Sigmoid colon (tissue), 7 donors: ENCODE data around the gene SELE. TPM values are rescaled to one million over a fixed set of nuclear protein-coding genes. Genes with fewer than 3 reads are reported as not detected.

Experiments used
- DNase-seq: peaks from one replicate; pipeline ENCODE4 v3.0.0-alpha.2; 2019
- H3K27ac ChIP-seq, 4 donors: fragments of 200-600 bp; sonication (generic); one replicate each; pipeline ENCODE4 v1.5.1; 2016 to 2019; ENCODE audit warnings: mild to moderate bottlenecking in 1 of 4
- H3K27me3 ChIP-seq, 3 donors: fragments of 200-600 bp; sonication (generic); one replicate each; pipeline ENCODE4 v1.5.1; 2019; ENCODE audit warnings: mild to moderate bottlenecking in 1 of 3
- H3K36me3 ChIP-seq, 4 donors: fragments of 200-600 bp; sonication (generic); one replicate each; pipeline ENCODE4 v1.5.1; 2016 to 2019
- H3K4me1 ChIP-seq, 4 donors: fragments of 200-600 bp; sonication (generic); one replicate each; pipeline ENCODE4 v1.5.1; 2017 to 2019
- H3K4me3 ChIP-seq, 4 donors: fragments of 200-600 bp; sonication (generic); one replicate each; pipeline ENCODE4 v1.5.1; 2017 to 2019; ENCODE audit warnings: mild to moderate bottlenecking in 2 of 4, moderate library complexity in 1 of 4
- H3K9me3 ChIP-seq, 4 donors: fragments of 200-600 bp in 3 of 4; sonication (generic) in 3 of 4; one replicate each; pipeline versions ENCODE4 v1.5.1 to v1.6.1; 2013 to 2019
- EP300 ChIP-seq, 4 donors: sonication (generic); formaldehyde crosslinking; IDR thresholded peaks; one replicate each; pipeline ENCODE4 v1.6.1; 2017; ENCODE audit warnings: antibody characterized with exemption in 4 of 4
- POLR2A ChIP-seq, 2 donors: fragments of 450-650 bp; IDR thresholded peaks; one replicate each; pipeline ENCODE4 v1.6.1; 2016; ENCODE audit warnings: antibody characterized with exemption in 2 of 2, mild to moderate bottlenecking in 2 of 2, moderate library complexity in 2 of 2
- POLR2AphosphoS5 ChIP-seq, 4 donors: sonication (generic); formaldehyde crosslinking; IDR thresholded peaks; one replicate each; pipeline ENCODE4 v1.6.1; 2017; ENCODE audit warnings: antibody characterized with exemption in 4 of 4
- WGBS, 2 donors: extraction: QIAGEN DNeasy Blood & Tissue Kit; methylation state at CpG; one replicate each; pipeline ENCODE4 v1.1.7; 2013; 5-methylcytosine and 5-hydroxymethylcytosine counted together
- intact Hi-C: fragments of 100-400 bp; cut with DNase I; formaldehyde crosslinking; loops from one replicate; pipeline ENCODE4 v1.15.1; 2023
- polyA plus RNA-seq, 3 donors: library from polyadenylated mRNA; stranded (reverse); fragments of 200-250 nt; gene quantifications; one replicate each; pipeline ENCODE4 v1.2.3, GENCODE V29; 2013
- total RNA-seq, 4 donors: library from RNA; depleted of rRNA; stranded (reverse); fragments of >200 nt; gene quantifications; one replicate each; pipeline ENCODE4 v1.1.0, GENCODE V29; 2016
- TF ChIP-seq, protein P1 (sequence below), 4 experiments: fragments of 450-650 bp in 3 of 4; fragments of 200-600 bp in 1 of 4; IDR thresholded peaks; one replicate each; pipeline ENCODE4 v1.5.1; 2016 to 2019; ENCODE audit warnings: antibody characterized with exemption in 4 of 4, mild to moderate bottlenecking in 3 of 4, moderate library complexity in 2 of 4
- donor health status: healthy with polysubstance abuse.
- donor health status: Bipolar disorder and iron deficiency.
- donor health status: healthy.

SELE gene, protein sequence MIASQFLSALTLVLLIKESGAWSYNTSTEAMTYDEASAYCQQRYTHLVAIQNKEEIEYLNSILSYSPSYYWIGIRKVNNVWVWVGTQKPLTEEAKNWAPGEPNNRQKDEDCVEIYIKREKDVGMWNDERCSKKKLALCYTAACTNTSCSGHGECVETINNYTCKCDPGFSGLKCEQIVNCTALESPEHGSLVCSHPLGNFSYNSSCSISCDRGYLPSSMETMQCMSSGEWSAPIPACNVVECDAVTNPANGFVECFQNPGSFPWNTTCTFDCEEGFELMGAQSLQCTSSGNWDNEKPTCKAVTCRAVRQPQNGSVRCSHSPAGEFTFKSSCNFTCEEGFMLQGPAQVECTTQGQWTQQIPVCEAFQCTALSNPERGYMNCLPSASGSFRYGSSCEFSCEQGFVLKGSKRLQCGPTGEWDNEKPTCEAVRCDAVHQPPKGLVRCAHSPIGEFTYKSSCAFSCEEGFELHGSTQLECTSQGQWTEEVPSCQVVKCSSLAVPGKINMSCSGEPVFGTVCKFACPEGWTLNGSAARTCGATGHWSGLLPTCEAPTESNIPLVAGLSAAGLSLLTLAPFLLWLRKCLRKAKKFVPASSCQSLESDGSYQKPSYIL
- total RNA-seq (10 to 100 TPM in 1 of 4 donors, not detected in 3; 20.1 TPM), polyA plus RNA-seq (1 to 10 TPM in 1 of 3 donors, under 1 TPM in 1, not detected in 1; under 0.01 to 1.2 TPM)

DNA sequence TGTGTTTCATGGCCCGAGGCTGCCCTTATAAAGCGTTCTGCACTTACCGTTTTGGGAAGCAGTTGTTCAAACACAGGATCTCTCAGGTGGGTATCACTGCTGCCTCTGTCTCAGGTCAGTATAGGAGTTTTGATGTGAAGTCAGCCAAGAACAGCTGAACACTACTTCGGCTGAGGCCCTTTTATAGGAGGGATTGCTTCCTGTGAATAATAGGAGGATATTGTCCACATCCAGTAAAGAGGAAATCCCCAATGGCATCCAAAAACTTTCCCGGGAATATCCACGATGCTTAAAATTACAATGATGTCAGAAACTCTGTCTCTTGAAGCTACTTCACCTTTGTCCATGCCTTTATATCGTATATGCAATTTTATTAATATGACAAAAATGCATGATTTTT lies at the start of gene SELE:
TSS of gene SELE (minus strand) at position 156 of the 400 bp plus-strand sequence. CDS start 467 bp downstream, outside the sequence.
- DNase-seq, result no peak
- H3K4me1 ChIP-seq, result no peaks in the 10 kb centered on the region
- no peak within 1 kb of the TSS for H3K4me3 ChIP-seq
- intact Hi-C loops, result no loop called here
- TF ChIP-seq POLR2A (IDR thresholded peaks at IDR 0.05) (no peak), EP300 (IDR thresholded peaks at IDR 0.05) (no peak), POLR2AphosphoS5 (IDR thresholded peaks at IDR 0.05) (no peak)
- TF ChIP-seq, protein P1, sequence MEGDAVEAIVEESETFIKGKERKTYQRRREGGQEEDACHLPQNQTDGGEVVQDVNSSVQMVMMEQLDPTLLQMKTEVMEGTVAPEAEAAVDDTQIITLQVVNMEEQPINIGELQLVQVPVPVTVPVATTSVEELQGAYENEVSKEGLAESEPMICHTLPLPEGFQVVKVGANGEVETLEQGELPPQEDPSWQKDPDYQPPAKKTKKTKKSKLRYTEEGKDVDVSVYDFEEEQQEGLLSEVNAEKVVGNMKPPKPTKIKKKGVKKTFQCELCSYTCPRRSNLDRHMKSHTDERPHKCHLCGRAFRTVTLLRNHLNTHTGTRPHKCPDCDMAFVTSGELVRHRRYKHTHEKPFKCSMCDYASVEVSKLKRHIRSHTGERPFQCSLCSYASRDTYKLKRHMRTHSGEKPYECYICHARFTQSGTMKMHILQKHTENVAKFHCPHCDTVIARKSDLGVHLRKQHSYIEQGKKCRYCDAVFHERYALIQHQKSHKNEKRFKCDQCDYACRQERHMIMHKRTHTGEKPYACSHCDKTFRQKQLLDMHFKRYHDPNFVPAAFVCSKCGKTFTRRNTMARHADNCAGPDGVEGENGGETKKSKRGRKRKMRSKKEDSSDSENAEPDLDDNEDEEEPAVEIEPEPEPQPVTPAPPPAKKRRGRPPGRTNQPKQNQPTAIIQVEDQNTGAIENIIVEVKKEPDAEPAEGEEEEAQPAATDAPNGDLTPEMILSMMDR (IDR thresholded peaks at IDR 0.05), result no peak
- no peak within 1 kb of the TSS for H3K27ac ChIP-seq
- H3K9me3 ChIP-seq, result no peaks in the 10 kb centered on the region
- 82 to 88% methylated on average over 7 of the region's 7 CpGs for WGBS, 2 donors
- H3K36me3 ChIP-seq, result no peaks in the 10 kb centered on the region
- peaks cover 0 to 5% (median 0%) of the 10 kb centered on the region in 3 donors for H3K27me3 ChIP-seq

DNA sequence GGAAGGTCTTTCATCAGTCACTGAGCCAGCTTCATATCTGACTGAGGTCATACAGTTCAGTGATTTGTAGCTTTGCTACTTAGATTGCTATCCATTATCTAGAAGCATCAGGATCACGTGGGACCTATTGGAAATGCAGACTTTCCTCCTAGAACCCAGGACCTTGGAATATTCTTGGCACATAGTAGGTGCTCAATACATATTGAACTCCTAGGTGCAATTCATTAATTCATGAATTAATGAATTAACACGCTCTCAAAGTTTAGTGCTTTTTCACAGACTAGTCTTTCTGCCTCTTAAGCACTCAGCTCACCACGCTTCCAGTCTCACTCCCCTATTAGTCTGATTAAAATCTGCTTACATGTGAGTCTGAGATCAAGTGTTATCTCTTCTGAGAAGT lies 48.7 kb upstream of the SELE start:
- 89% methylated on average over 3 of the region's 3 CpGs for WGBS, 2 donors
- no peak for DNase-seq
- Histone ChIP-seq H3K9me3 (no peaks in the 10 kb centered on the region), H3K36me3 (no peaks in the 10 kb centered on the region), H3K4me1 (no peaks in the 10 kb centered on the region), H3K27ac (no peak overlapping the region), H3K4me3 (no peak overlapping the region), H3K27me3 (no peaks in the 10 kb centered on the region)
- intact Hi-C loops, result no loop called here
- TF ChIP-seq, protein P1 (IDR thresholded peaks at IDR 0.05), result no peak
- no peak for TF ChIP-seq POLR2A (IDR thresholded peaks at IDR 0.05)
- no peak for TF ChIP-seq EP300 (IDR thresholded peaks at IDR 0.05)
- TF ChIP-seq POLR2AphosphoS5 (IDR thresholded peaks at IDR 0.05), result no peak

DNA sequence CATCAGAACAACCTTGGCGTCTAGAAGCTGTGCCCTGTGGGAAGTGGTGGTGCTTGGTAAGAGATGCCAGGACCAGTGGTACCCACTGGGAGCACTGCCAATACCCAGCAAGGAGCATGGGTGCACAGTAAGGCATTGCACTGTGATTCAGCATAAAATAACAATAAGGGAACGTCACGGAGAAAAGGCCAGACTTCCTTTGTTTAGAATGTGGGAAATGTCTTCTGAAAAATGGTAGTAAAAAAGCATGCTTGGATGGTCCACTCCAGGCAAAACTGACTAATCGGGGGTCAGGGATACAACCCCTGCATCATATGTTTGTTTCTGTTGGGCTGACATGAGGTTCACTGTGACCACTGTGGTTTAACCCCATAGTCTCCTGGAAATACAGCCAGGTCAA lies 46.1 kb upstream of the SELE start:
- intact Hi-C loops, result no loop called here
- Histone ChIP-seq H3K36me3 (no peaks in the 10 kb centered on the region), H3K27me3 (no peaks in the 10 kb centered on the region), H3K27ac (no peak overlapping the region), H3K4me3 (no peak overlapping the region), H3K4me1 (no peaks in the 10 kb centered on the region), H3K9me3 (no peaks in the 10 kb centered on the region)
- WGBS, 2 donors, result 55 to 73% methylated on average over 4 of the region's 4 CpGs
- TF ChIP-seq EP300 (IDR thresholded peaks at IDR 0.05) (no peak), POLR2A (IDR thresholded peaks at IDR 0.05) (no peak), POLR2AphosphoS5 (IDR thresholded peaks at IDR 0.05) (no peak)
- TF ChIP-seq, protein P1 (IDR thresholded peaks at IDR 0.05), result no peak
- no peak for DNase-seq

DNA sequence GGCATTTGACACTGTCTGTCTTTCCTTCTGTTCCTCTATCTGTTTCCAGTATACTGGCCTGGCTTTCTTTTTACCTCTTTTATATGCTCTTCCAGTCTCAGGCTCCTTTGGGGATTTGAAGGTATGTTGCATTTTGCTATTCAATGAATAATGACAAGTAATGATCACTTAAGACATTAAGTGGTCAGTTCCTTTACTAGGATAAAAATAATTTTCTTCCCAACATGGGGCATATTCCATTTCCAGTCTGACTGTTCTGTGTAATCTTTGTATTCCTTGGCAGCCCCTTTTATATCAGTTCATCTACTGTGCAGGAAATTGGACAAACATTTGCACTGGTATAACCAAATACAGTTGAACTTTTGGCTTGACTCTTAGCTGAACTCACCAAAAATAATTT lies 45.3 kb upstream of the SELE start:
- Histone ChIP-seq H3K27ac (no peak overlapping the region), H3K27me3 (no peaks in the 10 kb centered on the region), H3K36me3 (no peaks in the 10 kb centered on the region), H3K4me3 (no peak overlapping the region), H3K9me3 (no peaks in the 10 kb centered on the region), H3K4me1 (no peaks in the 10 kb centered on the region)
- TF ChIP-seq EP300 (IDR thresholded peaks at IDR 0.05) (no peak), POLR2AphosphoS5 (IDR thresholded peaks at IDR 0.05) (no peak), POLR2A (IDR thresholded peaks at IDR 0.05) (no peak)
- TF ChIP-seq, protein P1 (IDR thresholded peaks at IDR 0.05), result no peak
- intact Hi-C loops, result no loop called here
- DNase-seq, result no peak
